ENCODE results near the gene PDZD8. TPM values are rescaled to one million over a fixed set of nuclear protein-coding genes. Genes with fewer than 3 reads are reported as not detected.
"Not testable (repeated sequence)": the region's sequence is repeated elsewhere in the genome, so short reads cannot be mapped to it uniquely, and the experiment has no call there.

Gene PDZD8
- total RNA-seq, 1 donor from 2014 or later: 13.2 TPM

DNA sequence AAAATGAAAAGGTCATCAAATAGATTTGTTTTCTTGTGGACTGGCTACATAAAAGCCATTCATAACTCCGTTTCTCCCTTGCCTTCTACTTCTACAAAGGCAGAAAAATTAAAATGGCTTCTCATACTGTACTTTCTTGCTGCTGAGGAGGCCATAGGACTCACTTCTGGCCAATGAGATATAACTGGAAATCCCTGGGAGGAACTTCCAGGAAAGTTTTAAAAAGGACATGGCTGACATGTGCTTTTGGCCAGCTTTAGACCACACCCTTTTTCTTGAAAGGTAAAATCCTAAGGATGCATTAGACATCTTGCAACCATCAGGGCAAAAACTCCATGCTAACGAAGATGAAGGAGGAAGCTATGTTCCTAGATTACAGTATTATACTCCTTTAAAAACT, 58.5 kb downstream of the PDZD8 start:
- H3K36me3 Mint-ChIP-seq (ENCODE audit: low read depth): peaks cover 36% of the 10 kb centered on the region
- TF ChIP-seq, protein P1, sequence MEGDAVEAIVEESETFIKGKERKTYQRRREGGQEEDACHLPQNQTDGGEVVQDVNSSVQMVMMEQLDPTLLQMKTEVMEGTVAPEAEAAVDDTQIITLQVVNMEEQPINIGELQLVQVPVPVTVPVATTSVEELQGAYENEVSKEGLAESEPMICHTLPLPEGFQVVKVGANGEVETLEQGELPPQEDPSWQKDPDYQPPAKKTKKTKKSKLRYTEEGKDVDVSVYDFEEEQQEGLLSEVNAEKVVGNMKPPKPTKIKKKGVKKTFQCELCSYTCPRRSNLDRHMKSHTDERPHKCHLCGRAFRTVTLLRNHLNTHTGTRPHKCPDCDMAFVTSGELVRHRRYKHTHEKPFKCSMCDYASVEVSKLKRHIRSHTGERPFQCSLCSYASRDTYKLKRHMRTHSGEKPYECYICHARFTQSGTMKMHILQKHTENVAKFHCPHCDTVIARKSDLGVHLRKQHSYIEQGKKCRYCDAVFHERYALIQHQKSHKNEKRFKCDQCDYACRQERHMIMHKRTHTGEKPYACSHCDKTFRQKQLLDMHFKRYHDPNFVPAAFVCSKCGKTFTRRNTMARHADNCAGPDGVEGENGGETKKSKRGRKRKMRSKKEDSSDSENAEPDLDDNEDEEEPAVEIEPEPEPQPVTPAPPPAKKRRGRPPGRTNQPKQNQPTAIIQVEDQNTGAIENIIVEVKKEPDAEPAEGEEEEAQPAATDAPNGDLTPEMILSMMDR (IDR thresholded peaks at IDR 0.05): no peak
- no peaks in the 10 kb centered on the region for H3K4me1 Mint-ChIP-seq
- no peak overlapping the region for H3K27ac Mint-ChIP-seq
- ChIA-PET POLR2A (no interaction called here), CTCF (no interaction called here)
- no peaks in the 10 kb centered on the region for H3K27me3 Mint-ChIP-seq
- ATAC-seq (ENCODE audit: low read depth) (no peak), DNase-seq (no peak)
- intact Hi-C loops (cut with micrococcal nuclease): no loop called here
- H3K9me3 Mint-ChIP-seq: no peaks in the 10 kb centered on the region
- no peak overlapping the region for H3K4me3 Mint-ChIP-seq

DNA sequence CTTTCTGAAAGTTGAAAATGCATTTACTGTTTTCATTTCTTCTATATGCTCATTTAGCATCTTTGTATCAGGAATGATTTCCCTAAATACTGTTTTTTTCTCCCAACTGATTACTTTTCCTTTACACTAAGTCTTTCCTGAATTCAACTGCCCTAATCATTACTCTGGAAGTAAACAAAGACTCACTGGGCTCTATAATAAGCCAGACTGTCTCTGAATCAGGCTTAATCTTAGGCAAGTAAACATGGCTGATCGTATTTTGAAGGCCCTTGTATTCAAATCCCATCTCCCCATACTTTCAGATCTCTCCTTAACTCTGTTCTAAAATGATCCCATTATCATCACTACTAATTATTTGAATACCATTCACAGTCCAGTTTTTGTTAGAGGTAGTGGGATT, 61.6 kb downstream of the PDZD8 start:
- peaks cover 43% of the 10 kb centered on the region for H3K36me3 Mint-ChIP-seq (ENCODE audit: low read depth)
- no peak overlapping the region for H3K4me3 Mint-ChIP-seq
- TF ChIP-seq, protein P1 (IDR thresholded peaks at IDR 0.05): no peak
- ChIA-PET CTCF (no interaction called here), POLR2A (no interaction called here)
- H3K9me3 Mint-ChIP-seq: no peaks in the 10 kb centered on the region
- H3K4me1 Mint-ChIP-seq: no peaks in the 10 kb centered on the region
- H3K27me3 Mint-ChIP-seq: no peaks in the 10 kb centered on the region
- no peak for ATAC-seq (ENCODE audit: low read depth)
- no peak overlapping the region for H3K27ac Mint-ChIP-seq
- intact Hi-C loops (cut with micrococcal nuclease): no loop called here
- no peak for DNase-seq

GRCh38 chr10:117312430-117312829, 62.8 kb downstream of the PDZD8 start:
- no peak overlapping the region for H3K27ac Mint-ChIP-seq
- no peaks in the 10 kb centered on the region for H3K27me3 Mint-ChIP-seq
- DNase-seq: no peak
- no peak overlapping the region for H3K4me3 Mint-ChIP-seq
- CTCF ChIA-PET: no interaction called here
- POLR2A ChIA-PET: no interaction called here
- no peaks in the 10 kb centered on the region for H3K9me3 Mint-ChIP-seq
- peaks cover 33% of the 10 kb centered on the region for H3K36me3 Mint-ChIP-seq (ENCODE audit: low read depth)
- ATAC-seq (ENCODE audit: low read depth): no peak
- TF ChIP-seq, protein P1 (IDR thresholded peaks at IDR 0.05): no peak
- H3K4me1 Mint-ChIP-seq: no peaks in the 10 kb centered on the region
- intact Hi-C loops (cut with micrococcal nuclease): no loop called here

GRCh38 chr10:117311261-117311660, 64.0 kb downstream of the PDZD8 start:
- CTCF ChIA-PET: no interaction called here
- Mint-ChIP-seq H3K27me3 (no peaks in the 10 kb centered on the region), H3K27ac (no peak overlapping the region), H3K9me3 (no peaks in the 10 kb centered on the region), H3K36me3 (ENCODE audit: low read depth) (peaks cover 30% of the 10 kb centered on the region), H3K4me3 (no peak overlapping the region), H3K4me1 (no peaks in the 10 kb centered on the region)
- no peak for ATAC-seq (ENCODE audit: low read depth)
- intact Hi-C loops (cut with micrococcal nuclease): no loop called here
- DNase-seq: no peak
- TF ChIP-seq, protein P1 (IDR thresholded peaks at IDR 0.05): no peak
- POLR2A ChIA-PET: no interaction called here

DNA sequence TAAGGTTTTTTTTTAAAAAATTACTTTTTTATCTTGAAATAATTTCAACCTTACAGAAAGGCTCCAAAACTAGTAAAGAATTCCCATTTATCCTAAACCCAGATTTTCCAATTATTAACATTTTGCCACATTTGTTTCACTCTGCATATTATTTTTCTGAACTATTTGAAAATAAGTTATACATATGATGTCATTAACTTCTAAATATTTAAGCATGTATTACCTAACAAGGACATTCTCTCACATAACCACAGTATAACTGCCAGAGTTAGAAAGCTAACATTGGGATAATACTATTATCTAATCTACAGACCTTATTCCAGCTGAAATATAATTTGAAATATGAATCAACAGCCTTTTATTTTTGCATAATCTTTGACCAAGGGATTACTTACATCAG, 68.6 kb downstream of the PDZD8 start:
- no peak overlapping the region for H3K4me3 Mint-ChIP-seq
- TF ChIP-seq, protein P1 (IDR thresholded peaks at IDR 0.05): no peak
- CTCF ChIA-PET: no interaction called here
- H3K36me3 Mint-ChIP-seq (ENCODE audit: low read depth): peaks cover 35% of the 10 kb centered on the region
- POLR2A ChIA-PET: no interaction called here
- ATAC-seq (ENCODE audit: low read depth): no peak
- no peaks in the 10 kb centered on the region for H3K27me3 Mint-ChIP-seq
- DNase-seq: no peak
- peaks cover 11% of the 10 kb centered on the region for H3K9me3 Mint-ChIP-seq
- peaks cover 5% of the 10 kb centered on the region for H3K4me1 Mint-ChIP-seq
- intact Hi-C loops (cut with micrococcal nuclease): no loop called here
- H3K27ac Mint-ChIP-seq: no peak overlapping the region

DNA sequence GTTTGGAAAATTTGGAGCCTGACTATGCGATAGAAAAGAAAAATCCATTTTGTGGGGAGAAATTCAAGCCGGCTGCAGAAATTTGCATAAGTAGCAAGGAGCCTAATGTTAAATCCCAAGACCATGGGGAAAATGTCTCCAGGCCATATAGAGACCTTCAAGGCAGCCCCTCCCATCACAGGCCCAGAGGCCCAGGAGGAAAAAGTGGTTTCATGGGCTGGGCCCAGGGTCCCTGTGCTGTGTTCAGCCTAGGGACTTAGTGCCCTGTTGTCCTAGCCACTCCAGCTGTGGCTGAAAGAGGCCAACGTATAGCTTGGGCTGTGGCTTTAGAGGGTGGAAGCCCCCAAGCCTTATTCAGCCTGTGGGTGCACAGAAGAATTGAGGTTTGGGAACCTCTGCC, 71.8 kb downstream of the PDZD8 start:
- H3K4me3 Mint-ChIP-seq; CTCF ChIA-PET; ATAC-seq (ENCODE audit: low read depth); POLR2A ChIA-PET; intact Hi-C loops (cut with micrococcal nuclease); H3K4me1 Mint-ChIP-seq; DNase-seq; H3K27me3 Mint-ChIP-seq; H3K27ac Mint-ChIP-seq: not testable (repeated sequence)
- peaks cover 16% of the 10 kb centered on the region for H3K9me3 Mint-ChIP-seq
- H3K36me3 Mint-ChIP-seq (ENCODE audit: low read depth): peaks cover 35% of the 10 kb centered on the region
